Stimulated activated CD4-positive, alpha-beta T cell treated with anti-CD3 and anti-CD28 coated beads, Interleukin-15, amount 100 ng/mL, for 48 hours (primary cell): Measurements from ENCODE around the gene FBXO41.
"Not testable (repeated sequence)": the region's sequence is repeated elsewhere in the genome, so short reads cannot be mapped to it uniquely, and the experiment has no call there.

Source experiments
- DNase-seq, 2 donors: peaks; one replicate each; pipeline ENCODE4 v3.0.0-alpha.2; 2020; ENCODE audit warnings: low read depth in 2 of 2

FBXO41 gene

DNA sequence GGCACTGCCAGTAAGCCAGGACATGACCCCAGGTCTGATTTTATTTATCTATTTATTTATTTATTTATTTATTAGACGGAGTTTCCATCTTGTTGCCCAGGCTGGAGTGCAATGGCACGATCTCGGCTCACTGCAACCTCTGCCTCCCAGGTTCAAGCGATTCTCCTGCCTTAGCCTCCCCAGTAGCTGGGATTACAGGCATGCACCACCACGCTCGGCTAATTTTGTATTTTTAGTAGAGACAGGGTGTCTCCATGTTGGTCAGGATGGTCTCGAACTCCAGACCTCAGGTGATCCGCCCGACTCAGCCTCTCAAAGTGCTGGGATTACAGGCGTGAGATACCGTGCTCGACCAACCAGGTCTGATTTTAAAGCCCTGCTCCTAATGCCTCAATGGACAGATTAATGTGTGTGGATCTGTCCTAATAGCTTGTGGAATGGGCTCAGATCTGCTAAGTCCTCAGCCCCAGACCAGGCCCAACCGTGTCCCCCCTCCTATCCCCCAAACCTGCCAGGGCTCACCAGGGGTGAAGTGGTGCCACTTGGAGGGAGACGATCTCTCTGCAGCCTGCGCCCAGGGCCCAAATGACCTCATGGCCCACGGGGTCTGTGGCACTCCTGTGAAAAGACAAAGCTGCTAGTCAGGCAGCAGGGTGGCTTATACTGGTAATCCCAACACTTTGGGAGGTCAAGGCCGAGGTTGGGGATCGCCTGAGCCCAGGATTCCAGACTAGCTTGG, 21.4 kb downstream of the FBXO41 start:
- DNase-seq, result not testable (repeated sequence)

DNA sequence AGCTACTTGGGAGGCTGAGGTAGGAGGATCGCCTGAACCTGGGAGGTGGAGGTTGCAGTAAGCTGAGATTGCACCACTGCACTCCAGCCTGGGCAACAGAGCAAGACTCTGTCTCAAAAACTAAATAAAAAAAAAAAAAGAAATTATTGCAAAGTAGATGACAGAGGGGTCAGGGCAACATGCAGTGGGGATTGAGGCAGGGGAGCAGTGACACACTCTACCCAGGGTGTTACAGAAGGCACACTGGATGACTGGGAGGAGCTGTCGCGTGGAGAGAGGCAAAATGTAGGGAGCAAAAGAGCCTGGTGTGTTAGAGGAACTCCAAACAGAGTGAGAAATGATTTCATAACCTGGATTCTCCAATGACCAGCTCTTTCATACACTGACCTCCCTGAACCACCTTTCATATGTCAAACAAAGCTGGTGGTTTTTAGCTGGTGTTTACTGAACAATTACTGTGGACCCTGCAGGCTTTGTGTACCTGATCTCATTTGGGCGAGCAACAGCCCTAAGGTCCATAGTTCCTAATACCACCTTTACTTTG, 22.1 kb downstream of the FBXO41 start:
- DNase-seq, result no peak

DNA sequence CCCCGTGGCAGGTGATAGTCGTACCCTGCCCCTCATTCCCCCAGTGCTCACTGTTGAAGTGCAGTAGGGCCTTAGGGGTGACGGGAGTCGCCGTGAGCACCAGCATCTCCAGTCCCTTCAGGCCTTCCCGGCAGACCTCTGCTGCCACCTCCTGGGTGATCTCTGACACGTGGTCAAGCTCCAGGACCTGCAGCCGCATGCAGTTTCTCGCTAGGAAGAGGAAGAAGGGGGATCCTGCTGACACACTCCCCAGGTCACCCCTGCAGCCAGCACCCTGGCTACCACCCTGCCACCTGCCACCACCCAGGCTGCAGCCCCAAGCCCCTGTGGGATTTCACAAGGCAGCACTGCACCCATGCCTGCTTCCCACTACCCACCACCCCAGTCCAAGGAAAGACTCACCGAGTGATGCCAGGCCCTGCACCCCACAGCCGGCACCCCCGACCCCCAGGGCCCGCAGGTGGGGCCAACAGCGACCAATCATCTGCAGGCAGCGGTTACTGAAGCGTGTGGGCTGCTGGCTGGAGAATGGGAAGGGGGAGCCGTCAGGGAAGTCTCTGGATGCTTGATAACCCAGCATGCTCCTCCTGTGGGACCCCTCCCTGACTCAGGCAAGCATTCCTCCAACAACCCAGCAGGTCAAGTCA, 23.8 kb downstream of the FBXO41 start:
- no peak for DNase-seq

DNA sequence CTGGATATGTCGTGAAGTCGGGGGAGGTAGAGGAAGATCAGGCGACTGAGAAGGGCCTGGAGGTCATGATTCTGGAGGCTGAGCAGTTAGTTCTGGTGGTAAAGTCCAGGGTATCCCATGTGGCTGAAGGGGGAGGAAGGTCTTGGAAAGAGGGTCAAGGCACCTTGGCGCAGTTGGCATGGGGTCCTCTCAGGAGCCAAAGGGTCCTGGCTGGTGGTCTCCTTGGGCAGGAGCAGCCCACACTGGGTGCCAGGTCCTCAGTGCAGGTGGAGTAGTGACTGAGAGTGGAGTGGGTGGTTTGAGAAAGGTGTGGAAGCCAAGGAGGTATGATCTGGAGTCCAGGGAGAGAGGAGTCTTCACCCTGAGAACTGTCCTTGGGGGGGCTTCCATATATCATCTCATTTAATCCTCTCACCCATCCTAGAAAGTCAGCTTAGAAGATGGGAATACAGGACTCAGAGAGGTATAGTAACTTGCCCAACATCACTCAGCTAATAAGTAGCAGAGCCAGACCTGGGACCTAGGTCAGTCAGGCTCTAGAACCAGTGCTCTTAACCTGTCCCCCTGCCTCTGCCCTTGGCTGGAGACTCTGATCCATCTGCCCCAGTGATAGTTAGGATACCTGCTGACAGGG, 24.5 kb downstream of the FBXO41 start:
- DNase-seq, result no peak

DNA sequence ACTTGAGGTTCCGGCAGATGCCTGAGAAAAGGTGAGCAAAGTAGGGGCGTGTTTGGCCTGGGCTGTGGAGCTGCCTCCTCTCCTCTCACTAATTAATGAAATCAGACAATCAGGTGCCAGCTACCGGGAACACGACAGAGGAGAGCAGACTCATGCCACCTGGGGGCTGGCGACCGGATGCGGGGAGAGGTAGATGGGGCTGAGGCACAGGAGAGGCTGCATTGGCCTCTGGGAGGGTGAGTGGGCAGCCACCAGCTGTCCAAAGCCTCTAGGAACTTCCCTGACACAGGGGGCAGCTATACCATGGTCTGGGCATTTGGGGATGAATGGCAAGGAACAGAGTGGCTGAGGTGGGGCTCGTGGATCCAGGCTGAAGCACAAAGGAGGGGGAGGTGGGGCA, 25.0 kb downstream of the FBXO41 start:
- no peak for DNase-seq

DNA sequence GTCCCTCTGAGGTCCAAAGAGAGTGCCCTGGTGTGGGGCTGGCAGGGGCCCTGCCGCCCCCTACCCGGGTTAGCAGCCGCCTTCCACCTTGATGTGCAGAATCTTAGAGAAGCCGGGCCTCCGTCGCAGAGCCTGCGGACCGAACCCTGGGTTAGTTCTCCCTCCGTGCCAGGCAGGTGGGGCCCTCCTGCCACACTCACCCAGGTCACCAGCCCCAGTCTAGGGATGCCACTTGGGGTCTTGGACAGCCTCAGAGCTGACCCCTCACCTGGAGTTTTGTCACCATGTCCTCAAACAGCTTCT, 25.4 kb downstream of the FBXO41 start:
- no peak for DNase-seq

DNA sequence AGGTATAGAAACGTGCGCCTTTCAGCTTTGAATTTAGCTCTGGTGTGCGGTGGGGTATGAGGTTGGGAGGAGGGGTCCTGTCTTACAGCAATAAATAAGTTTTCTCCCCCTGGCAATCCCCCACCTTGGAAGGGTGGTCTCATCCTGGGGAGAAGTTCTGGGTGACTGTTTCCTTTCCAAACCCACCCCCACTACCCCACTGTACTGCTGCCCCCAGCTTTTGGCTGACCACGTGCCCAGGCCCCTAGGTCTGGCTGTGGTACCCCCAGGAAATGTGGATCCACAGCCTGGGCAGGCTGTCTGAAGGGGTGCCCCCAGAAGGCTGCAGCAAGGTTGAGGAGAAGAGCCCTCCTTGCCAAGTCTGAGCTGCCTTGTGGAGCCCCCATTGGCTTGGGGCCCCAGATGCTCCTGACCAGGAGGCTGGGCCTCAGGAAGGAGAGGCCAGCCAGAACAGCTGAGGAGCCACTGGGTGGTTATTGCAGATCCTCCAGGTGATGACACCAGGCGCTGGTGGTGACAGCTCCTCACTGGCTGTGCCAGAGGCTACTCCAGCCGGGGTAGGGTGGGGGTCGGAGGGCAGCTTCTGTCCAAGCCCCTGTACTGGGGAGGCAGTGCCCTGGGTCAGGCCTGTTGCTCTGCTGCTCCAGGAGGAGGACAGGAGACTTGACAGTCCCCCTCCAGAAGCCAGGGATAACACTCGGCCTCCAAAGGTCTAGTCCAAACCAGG, 25.9 kb downstream of the FBXO41 start:
- no peak for DNase-seq

DNA sequence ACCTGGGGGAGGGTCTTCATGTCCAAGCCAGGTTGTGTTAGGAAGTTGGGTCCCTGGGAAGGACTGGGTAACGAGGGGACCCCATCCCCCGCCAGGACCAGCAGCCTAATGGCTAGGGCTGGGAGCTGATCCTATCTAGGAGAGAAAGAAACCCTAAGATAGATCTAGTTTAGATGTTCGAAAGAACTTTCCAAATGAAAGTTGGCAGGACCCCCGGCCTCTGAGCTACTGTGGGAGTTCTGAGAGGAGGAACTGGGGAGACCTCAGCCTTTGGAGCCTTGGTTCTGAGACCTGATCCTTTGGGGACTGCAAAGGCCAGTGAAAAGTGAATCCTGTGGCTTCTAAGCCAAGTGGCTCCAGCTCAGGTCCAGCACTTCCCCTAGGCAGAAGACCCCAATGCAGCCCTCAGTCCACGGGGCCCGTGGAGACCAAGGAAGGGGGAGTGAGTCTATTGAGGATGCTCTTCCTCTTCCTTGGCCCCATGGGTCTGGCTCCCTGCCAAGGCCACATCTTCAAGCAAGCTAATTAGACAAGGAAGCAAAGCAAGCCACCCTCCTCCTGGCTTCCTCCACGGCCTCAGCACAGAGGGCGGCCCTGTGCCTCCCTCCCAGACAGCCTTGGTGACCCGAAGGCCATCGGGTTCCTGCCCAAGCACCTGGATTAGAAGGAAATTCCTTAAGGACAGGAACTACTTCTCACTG, 26.7 kb downstream of the FBXO41 start:
- DNase-seq, result no peak

DNA sequence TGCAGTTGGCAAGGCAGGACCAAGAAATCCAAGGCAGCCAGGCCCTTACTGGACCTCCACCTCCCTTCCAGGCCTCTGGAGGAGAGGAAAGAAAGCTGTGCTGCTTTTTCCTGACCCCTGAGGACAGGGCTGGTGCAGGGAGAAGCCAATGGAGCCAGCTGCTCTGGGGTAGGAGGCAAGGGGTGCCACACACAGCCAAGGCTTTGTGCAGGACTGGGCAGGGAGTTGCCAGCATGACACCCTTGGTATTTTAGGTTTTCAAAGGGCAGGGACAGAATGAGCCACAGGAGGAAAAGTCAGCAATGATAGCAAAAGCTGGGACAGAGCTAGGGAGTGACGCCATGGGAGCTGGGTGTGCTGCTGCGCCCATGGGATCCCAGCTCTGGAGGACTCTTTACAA, 27.3 kb downstream of the FBXO41 start:
- no peak for DNase-seq

DNA sequence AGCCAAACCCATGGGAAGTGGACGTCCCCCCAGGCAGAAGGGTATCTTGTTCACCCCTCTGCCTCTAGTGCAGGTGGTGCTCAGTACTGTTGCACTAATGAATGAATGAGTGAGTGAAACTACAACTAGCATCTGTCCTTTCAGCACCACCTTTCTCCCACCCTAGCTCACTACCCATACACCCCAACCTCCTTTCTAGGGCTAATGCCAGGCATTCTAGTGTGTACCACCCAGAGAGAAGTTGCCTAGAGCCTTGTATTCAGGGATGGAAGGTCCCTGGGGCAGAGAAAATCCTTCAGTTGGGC, 27.7 kb downstream of the FBXO41 start:
- DNase-seq, result no peak

DNA sequence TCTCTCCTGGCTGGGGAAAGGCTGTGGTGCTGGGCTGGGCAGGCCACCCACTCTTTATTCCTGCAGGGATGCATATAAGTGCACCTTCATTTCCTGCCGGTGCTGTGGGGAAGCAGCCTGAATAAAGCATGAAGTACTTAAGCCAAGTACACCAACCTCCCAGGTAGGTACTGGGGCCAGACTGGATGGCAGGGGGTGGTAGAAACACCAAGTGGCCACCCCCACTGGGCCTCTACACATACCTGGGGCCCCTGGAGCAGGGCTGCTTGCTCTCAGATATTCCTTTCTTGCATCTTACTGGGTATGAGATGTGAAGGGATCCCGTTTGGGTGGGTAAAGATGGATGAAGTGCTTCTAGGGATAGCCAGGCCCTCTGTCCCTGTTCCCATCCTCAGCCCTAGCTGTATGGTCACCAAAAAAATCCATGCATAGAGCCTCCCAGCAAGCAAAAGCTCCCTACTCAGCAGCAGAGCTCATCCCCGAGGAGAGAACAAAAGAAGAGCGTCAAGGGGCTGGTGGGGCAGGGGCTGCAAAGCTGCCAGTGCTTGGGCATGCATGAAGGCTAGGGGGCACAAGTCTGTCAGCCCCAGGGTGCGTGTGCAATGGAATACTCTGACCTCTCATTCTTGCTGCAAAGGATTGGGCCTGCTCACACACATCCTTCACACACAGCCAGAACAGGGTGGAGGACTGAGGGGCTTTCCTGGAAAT, 28.2 kb downstream of the FBXO41 start:
- no peak for DNase-seq

DNA sequence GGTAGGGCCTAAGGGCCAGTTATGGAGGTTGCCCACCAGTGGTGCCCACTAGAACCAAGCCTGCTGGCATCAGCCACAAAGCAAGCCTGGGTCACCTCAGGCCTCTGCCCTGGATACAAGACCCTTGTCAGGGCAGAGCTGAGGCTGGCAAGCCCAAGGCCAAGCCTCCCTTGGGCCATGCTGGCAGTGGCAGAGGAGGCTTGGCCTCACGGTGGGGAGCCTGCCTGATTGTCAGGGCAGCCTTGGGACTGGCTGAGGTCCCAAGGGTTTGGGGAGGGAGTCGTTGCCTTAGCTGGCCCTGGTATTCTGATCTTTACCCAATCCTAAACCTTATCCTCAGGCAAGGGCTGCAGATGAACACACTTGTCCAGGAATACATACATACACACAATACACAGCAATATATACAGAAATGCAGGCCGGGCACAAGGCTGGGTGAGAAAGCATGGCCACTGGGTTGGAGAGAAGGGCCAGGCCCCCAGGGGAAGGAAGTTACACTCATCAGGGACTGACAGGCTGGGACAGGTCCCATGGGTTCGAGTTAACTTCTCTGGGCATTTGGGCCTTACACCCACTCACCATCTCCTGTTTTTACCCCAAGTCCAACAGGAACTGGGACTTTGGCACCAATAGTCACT, 29.2 kb downstream of the FBXO41 start:
- no peak for DNase-seq

DNA sequence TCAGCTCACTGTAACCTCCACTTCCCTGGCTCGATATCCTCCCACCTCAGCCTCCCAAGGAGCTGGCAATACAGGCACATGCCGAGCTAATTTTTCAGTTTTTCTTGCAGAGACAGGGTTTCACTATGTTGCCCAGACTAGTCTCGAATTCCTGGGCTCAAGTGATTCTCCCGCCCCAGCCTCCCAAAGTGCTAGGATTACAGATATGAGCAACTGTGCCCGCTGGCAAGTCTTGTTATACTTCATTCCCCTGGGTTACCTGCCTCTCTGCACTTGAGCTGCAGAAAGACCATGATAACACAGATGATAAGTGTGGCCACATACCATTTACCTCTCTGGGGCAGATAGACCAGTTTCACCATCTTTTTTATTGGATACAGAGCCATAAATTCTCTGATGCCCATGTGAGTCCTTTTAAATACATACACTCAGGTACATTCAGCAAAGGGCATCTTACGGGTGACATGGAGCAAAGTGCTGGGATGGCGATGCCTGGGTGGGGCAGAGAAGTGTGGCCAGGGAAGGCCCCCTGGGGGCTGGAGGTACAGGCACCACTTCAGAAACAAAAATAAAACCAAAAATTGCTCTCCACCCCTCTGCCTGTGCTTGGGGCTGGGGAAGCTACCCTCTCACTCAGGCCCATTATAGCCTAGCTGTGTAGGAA, 29.8 kb downstream of the FBXO41 start:
- no peak for DNase-seq

DNA sequence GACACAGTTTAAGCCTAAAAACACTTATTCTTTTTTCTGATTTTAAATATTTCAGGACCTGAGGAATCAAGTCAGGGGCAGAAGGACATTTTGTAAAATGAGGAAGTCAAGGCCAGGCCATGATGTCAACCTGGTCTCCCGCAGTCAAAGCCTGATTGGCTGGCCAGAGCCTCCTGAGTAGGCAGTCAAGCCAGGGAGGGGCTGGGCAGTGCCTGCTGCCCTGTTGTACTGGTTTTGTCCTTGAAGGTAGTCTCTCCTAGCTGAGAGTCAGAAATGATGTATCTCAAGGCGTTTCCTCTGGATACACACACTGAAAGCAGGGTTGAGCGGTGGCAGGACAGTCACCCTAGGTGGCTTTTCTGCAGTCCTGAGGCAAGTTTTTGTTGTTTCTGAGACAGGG, 30.4 kb downstream of the FBXO41 start:
- no peak for DNase-seq

DNA sequence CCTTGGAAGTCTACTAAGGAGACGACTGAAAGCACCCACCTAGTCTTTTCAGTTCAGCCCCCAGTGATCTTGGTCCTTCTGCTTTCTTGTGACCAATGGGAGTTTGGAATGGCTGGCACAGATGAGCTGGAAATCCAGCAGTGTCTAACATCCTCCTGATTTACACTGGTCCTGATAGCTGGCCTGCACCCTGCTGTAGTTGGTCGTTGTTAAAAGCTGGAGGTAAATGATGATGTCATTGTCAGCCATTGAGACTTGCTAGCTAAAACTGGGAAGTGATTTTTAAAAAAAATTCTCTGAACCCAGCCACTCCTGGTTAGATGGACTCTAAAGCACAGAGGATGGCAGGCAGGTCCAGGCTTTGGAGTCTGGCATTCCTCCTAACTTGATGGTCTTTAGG, 30.9 kb downstream of the FBXO41 start:
- no peak for DNase-seq

DNA sequence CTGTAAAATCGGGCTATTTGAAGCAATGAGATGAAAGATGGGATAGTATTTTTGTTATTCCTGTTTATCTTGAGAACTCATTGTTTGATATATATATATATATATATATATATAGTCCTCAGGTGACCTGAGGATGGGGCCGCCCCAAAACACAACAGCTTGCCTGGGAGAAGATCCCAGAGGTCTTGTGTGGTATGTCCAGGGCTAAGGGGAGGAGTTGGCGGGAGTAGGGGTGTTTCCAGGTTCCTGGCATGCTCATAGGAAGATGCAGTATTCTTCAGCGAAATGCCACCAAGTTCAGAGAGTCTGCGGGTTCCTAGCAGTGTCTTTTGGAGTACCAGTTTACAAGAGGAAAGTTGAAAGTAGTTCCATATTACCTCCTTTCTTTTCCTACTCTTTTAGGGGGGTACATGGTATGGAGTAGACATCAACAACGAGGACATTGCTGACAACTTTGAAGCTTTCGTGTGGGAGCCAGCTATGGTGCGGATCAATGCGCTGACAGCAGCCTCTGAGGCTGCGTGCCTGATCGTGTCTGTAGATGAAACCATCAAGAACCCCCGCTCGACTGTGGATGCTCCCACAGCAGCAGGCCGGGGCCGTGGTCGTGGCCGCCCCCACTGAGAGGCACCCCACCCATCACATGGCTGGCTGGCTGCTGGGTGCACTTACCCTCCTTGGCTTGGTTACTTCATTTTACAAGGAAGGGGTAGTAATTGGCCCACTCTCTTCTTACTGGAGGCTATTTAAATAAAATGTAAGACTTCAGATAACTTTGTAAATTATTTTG, 31.8 kb downstream of the FBXO41 start:
- no peak for DNase-seq

DNA sequence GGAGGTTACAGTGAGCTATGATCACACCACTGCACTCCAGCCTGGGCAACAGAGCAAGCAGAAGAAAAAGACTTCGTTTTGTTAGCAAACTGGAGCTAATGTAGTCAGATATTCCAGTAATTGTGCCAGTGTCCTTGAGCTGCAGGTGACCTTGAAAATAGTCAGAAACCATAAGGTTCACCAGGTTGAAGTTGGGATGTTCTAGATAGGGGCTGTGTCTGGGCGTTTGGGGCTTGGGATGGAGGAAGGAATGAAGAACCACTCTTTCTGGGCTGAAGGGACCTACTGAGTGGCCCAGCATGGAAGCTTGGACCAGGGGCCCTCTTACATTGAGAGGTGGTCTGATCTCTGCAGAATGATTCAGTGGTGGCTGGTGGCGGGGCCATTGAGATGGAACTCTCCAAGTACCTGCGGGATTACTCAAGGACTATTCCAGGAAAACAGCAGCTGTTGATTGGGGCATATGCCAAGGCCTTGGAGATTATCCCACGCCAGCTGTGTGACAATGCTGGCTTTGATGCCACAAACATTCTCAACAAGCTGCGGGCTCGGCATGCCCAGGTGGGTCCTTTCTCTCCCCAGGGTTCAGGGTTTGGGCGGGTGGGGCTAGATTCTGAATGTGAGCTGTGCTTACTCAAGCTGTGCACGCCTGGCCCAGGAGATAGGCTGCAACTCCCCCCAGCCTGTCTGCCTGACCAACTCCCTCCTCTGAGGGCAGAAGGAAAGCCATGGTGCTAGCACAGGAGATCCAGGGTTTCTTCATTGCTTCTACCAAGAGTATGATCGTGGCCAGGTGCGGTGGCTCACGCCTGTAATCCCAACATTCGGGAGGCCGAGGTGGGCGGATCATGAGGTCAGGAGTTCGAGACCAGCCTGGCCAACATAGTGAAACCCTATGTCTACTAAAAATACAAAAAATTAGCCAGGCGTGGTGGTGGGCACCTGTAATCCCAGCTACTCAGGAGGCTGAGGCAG, 33.1 kb downstream of the FBXO41 start:
- DNase-seq, result no peak

DNA sequence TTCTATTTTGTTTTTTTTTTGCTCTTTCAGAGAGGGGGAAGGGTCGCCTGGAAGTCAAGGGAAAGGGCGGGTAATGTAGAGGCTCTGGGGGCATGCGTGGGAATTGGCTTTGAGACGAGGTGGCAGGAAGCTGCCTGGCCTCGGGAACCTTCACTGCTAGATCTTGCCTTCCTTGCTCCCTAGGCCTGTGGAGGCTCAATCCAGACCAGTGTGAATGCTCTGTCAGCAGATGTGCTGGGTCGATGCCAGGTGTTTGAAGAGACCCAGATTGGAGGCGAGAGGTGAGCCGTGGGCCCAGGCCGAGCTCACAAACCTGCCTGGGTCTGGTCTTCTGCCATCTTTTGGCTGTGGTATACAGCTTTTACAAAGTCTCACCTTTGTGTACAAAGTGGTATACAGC, 34.6 kb downstream of the FBXO41 start:
- DNase-seq, result no peak
